ENCODE data around the gene CCT7.

CCT7 gene

GRCh38 chr2:73268830-73269685 lies 35.0 kb downstream of the CCT7 start:
- DNase-seq (ENCODE audit: low spot score) = peak; percentile 81

- no peak for DNase-seq (ENCODE audit: low spot score)
Observed at GRCh38 chr2:73269686-73270465, 35.8 kb downstream of the CCT7 start.

- no peak for DNase-seq (ENCODE audit: low spot score)
Observed at GRCh38 chr2:73272270-73272669, 38.2 kb downstream of the CCT7 start.

GRCh38 chr2:73279852-73280251 lies 45.7 kb downstream of the CCT7 start:
- no peak for DNase-seq (ENCODE audit: low spot score)

- no peak for DNase-seq (ENCODE audit: low spot score)
Observed at GRCh38 chr2:73281244-73281643, 47.1 kb downstream of the CCT7 start.

- no peak for DNase-seq (ENCODE audit: low spot score)
Observed at GRCh38 chr2:73282924-73283544, 48.9 kb downstream of the CCT7 start.

GRCh38 chr2:73283545-73284295 lies 49.6 kb downstream of the CCT7 start:
- DNase-seq (ENCODE audit: low spot score) = peak; percentile 14

GRCh38 chr2:73284296-73285158 lies 50.4 kb downstream of the CCT7 start, which contains the start of gene FBXO41:
FBXO41 (minus strand) TSS chr2:73284478; CDS start chr2:73269630, 14,848 bp downstream.
- DNase-seq (ENCODE audit: low spot score) = peak; percentile 85

- DNase-seq (ENCODE audit: low spot score) = peak; percentile 11
Observed at GRCh38 chr2:73285159-73285739, 51.1 kb downstream of the CCT7 start.

- DNase-seq (ENCODE audit: low spot score) = no peak
Observed at GRCh38 chr2:73286134-73286655, 52.1 kb downstream of the CCT7 start.

GRCh38 chr2:73289304-73289703 lies 55.2 kb downstream of the CCT7 start:
- DNase-seq (ENCODE audit: low spot score) = no peak

- DNase-seq (ENCODE audit: low spot score) = peak; percentile 64
Observed at GRCh38 chr2:73290049-73290839, 56.1 kb downstream of the CCT7 start.

- peak; percentile 36 for DNase-seq (ENCODE audit: low spot score)
Observed at GRCh38 chr2:73291093-73291460, 57.0 kb downstream of the CCT7 start.

- DNase-seq (ENCODE audit: low spot score) = no peak
Observed at GRCh38 chr2:73291461-73292315, 57.6 kb downstream of the CCT7 start.

- DNase-seq (ENCODE audit: low spot score) = no peak
Observed at GRCh38 chr2:73292316-73292905, 58.3 kb downstream of the CCT7 start.

- DNase-seq (ENCODE audit: low spot score) = no peak
Observed at GRCh38 chr2:73292906-73293533, 58.9 kb downstream of the CCT7 start.

GRCh38 chr2:73293534-73294171 lies 59.5 kb downstream of the CCT7 start, which contains the start of gene EGR4:
EGR4 (minus strand) TSS chr2:73293548; CDS start chr2:73293317, 231 bp downstream.
- DNase-seq (ENCODE audit: low spot score) = peak; percentile 91
